ENCODE measurements around the gene BTBD9.
A peak's percentile ranks its signal among the peaks of the same experiment; 100 is the strongest.
"Not testable (repeated sequence)": the region's sequence is repeated elsewhere in the genome, so short reads cannot be mapped to it uniquely, and the experiment has no call there.

BTBD9 gene

GRCh38 chr6:38387461-38387860, 252.3 kb downstream of the BTBD9 start:
- DNase-seq (ENCODE audit: low spot score): no peak

GRCh38 chr6:38378801-38379200, 260.9 kb downstream of the BTBD9 start:
- no peak for DNase-seq (ENCODE audit: low spot score)

- no peak for DNase-seq (ENCODE audit: low spot score)
Measured at GRCh38 chr6:38375937-38376336, 263.8 kb downstream of the BTBD9 start.

GRCh38 chr6:38375341-38375740, 264.4 kb downstream of the BTBD9 start:
- no peak for DNase-seq (ENCODE audit: low spot score)

GRCh38 chr6:38371881-38372280, 267.8 kb downstream of the BTBD9 start:
- DNase-seq (ENCODE audit: low spot score): no peak

GRCh38 chr6:38370653-38371601, 268.8 kb downstream of the BTBD9 start:
- DNase-seq (ENCODE audit: low spot score): no peak

- no peak for DNase-seq (ENCODE audit: low spot score)
Measured at GRCh38 chr6:38367231-38367630, 272.5 kb downstream of the BTBD9 start.

GRCh38 chr6:38366234-38366633, 273.5 kb downstream of the BTBD9 start:
- no peak for DNase-seq (ENCODE audit: low spot score)

- DNase-seq (ENCODE audit: low spot score): no peak
Measured at GRCh38 chr6:38364775-38365174, 275.0 kb downstream of the BTBD9 start.

GRCh38 chr6:38364127-38364526, 275.6 kb downstream of the BTBD9 start:
- no peak for DNase-seq (ENCODE audit: low spot score)

GRCh38 chr6:38355519-38355918, 284.2 kb downstream of the BTBD9 start:
- DNase-seq (ENCODE audit: low spot score): no peak

GRCh38 chr6:38354905-38355304, 284.8 kb downstream of the BTBD9 start:
- no peak for DNase-seq (ENCODE audit: low spot score)

- DNase-seq (ENCODE audit: low spot score): no peak
Measured at GRCh38 chr6:38354037-38354381, 285.7 kb downstream of the BTBD9 start.

- DNase-seq (ENCODE audit: low spot score): no peak
Measured at GRCh38 chr6:38353310-38354036, 286.3 kb downstream of the BTBD9 start.

- DNase-seq (ENCODE audit: low spot score): no peak
Measured at GRCh38 chr6:38352636-38353035, 287.1 kb downstream of the BTBD9 start.

- DNase-seq (ENCODE audit: low spot score): peak; percentile 57
Measured at GRCh38 chr6:38350942-38351341, 288.8 kb downstream of the BTBD9 start.

GRCh38 chr6:38350220-38350619, 289.5 kb downstream of the BTBD9 start:
- no peak for DNase-seq (ENCODE audit: low spot score)

GRCh38 chr6:38349795-38350194, 289.9 kb downstream of the BTBD9 start:
- peak; percentile 74 for DNase-seq (ENCODE audit: low spot score)

- DNase-seq (ENCODE audit: low spot score): no peak
Measured at GRCh38 chr6:38349221-38349620, 290.5 kb downstream of the BTBD9 start.

GRCh38 chr6:38348371-38348770, 291.4 kb downstream of the BTBD9 start:
- DNase-seq (ENCODE audit: low spot score): no peak

GRCh38 chr6:38347829-38348228, 291.9 kb downstream of the BTBD9 start:
- not testable (repeated sequence) for DNase-seq (ENCODE audit: low spot score)

GRCh38 chr6:38346291-38347079, 293.2 kb downstream of the BTBD9 start:
- peak; percentile 80 for DNase-seq (ENCODE audit: low spot score)
